ENCODE measurements around the gene SLC17A1. TPM values are rescaled to one million over a fixed set of nuclear protein-coding genes. Genes with fewer than 3 reads are reported as not detected.

The SLC17A1 gene
- total RNA-seq, 1 donor from 2014 or later = not detected

GRCh38 chr6:25842526-25842925 lies 10.7 kb upstream of the SLC17A1 start:
- intact Hi-C loops (cut with micrococcal nuclease) = no loop called here
- no peaks in the 10 kb centered on the region for H3K4me1 ChIP-seq
- no peaks in the 10 kb centered on the region for H3K9me3 ChIP-seq (replicated peaks)
- DNase-seq = no peak
- H3K4me3 ChIP-seq = no peak overlapping the region
- TF ChIP-seq CTCF (IDR thresholded peaks at IDR 0.05; ENCODE audit: borderline replicate concordance) = no peak
- no peak overlapping the region for H3K27ac ChIP-seq (replicated peaks)
- H3K27me3 ChIP-seq (ENCODE audit: low read depth) = peaks cover 7% of the 10 kb centered on the region
- H3K36me3 ChIP-seq = no peaks in the 10 kb centered on the region

GRCh38 chr6:25835442-25836283 lies 3.8 kb upstream of the SLC17A1 start:
- Histone ChIP-seq H3K4me3 (no peak overlapping the region), H3K9me3 (replicated peaks) (no peaks in the 10 kb centered on the region), H3K27me3 (ENCODE audit: low read depth) (peaks cover 30% of the 10 kb centered on the region), H3K4me1 (no peaks in the 10 kb centered on the region), H3K36me3 (no peaks in the 10 kb centered on the region), H3K27ac (replicated peaks) (no peak overlapping the region)
- no peak for TF ChIP-seq CTCF (IDR thresholded peaks at IDR 0.05; ENCODE audit: borderline replicate concordance)
- intact Hi-C loops (cut with micrococcal nuclease) = no loop called here
- DNase-seq = no peak

- DNase-seq = no peak
- no peaks in the 10 kb centered on the region for H3K4me1 ChIP-seq
- H3K4me3 ChIP-seq = no peak overlapping the region
- peaks cover 24% of the 10 kb centered on the region for H3K27me3 ChIP-seq (ENCODE audit: low read depth)
- no peak for TF ChIP-seq CTCF (IDR thresholded peaks at IDR 0.05; ENCODE audit: borderline replicate concordance)
- no peaks in the 10 kb centered on the region for H3K9me3 ChIP-seq (replicated peaks)
- H3K27ac ChIP-seq (replicated peaks) = no peak overlapping the region
- intact Hi-C loops (cut with micrococcal nuclease) = no loop called here
- no peaks in the 10 kb centered on the region for H3K36me3 ChIP-seq
Observed at GRCh38 chr6:25834950-25835349, 3.1 kb upstream of the SLC17A1 start.

GRCh38 chr6:25833136-25833535 lies 1.3 kb upstream of the SLC17A1 start:
- no peak for TF ChIP-seq CTCF (IDR thresholded peaks at IDR 0.05; ENCODE audit: borderline replicate concordance)
- intact Hi-C loops (cut with micrococcal nuclease) = no loop called here

GRCh38 chr6:25832670-25833069 lies 818 bp upstream of the SLC17A1 start:
- no peak overlapping the region for H3K4me3 ChIP-seq
- H3K4me1 ChIP-seq = no peaks in the 10 kb centered on the region
- no peak overlapping the region for H3K27ac ChIP-seq (replicated peaks)
- H3K27me3 ChIP-seq (ENCODE audit: low read depth) = peaks cover 24% of the 10 kb centered on the region
- no peak for DNase-seq
- TF ChIP-seq CTCF (IDR thresholded peaks at IDR 0.05; ENCODE audit: borderline replicate concordance) = no peak
- intact Hi-C loops (cut with micrococcal nuclease) = no loop called here
- H3K36me3 ChIP-seq = no peaks in the 10 kb centered on the region
- H3K9me3 ChIP-seq (replicated peaks) = no peaks in the 10 kb centered on the region

More at GRCh38 chr6:25833136-25833535, 1.3 kb upstream of the SLC17A1 start:
- no peak for DNase-seq
- peaks cover 24% of the 10 kb centered on the region for H3K27me3 ChIP-seq (ENCODE audit: low read depth)
- no peaks in the 10 kb centered on the region for H3K36me3 ChIP-seq
- no peaks in the 10 kb centered on the region for H3K4me1 ChIP-seq
- H3K27ac ChIP-seq (replicated peaks) = no peak overlapping the region
- no peak overlapping the region for H3K4me3 ChIP-seq
- no peaks in the 10 kb centered on the region for H3K9me3 ChIP-seq (replicated peaks)
